PC-9 (cell line): ENCODE measurements around the gene CHRNB1. TPM values are rescaled to one million over a fixed set of nuclear protein-coding genes. Genes with fewer than 3 reads are reported as not detected.

Experiments
- BruUV-seq: library from RNA; stranded (reverse); fragments of 400-500 nt; replicated peaks from 2 replicates; lab custom pipeline; 2021; lab: Mats Ljungman, UMichigan
- CTCF ChIA-PET: fragments of 300-600 bp; sonication (Branson Sonifier 250); formaldehyde crosslinking; loops from one replicate; lab custom pipeline; 2022; ENCODE audit warnings: antibody characterized with exemption; lab: Charles Lee
- POLR2A ChIA-PET: fragments of 300-600 bp; sonication (Branson Sonifier 250); formaldehyde crosslinking; loops from one replicate; lab custom pipeline; 2022; ENCODE audit warnings: antibody characterized with exemption; ENCODE audit not compliant: unreplicated experiment; lab: Charles Lee
- DNase-seq, 2 experiments: peaks; one replicate each; pipeline versions ENCODE4 v3.0.0 to v3.0.0-alpha.2; 2015 to 2022; ENCODE audit warnings: mixed read lengths in 1 of 2
- H2AFZ ChIP-seq: fragments of 200-600 bp; sonication (generic); 2 replicates; pipeline ENCODE4 v1.8.1; 2017; ENCODE audit warnings: antibody characterized with exemption
- H3F3A ChIP-seq: fragments of 200-600 bp; sonication (generic); 2 replicates; pipeline ENCODE4 v1.8.1; 2017; ENCODE audit warnings: antibody characterized with exemption, mild to moderate bottlenecking, low read depth; ENCODE audit not compliant: insufficient read depth
- H3K27ac ChIP-seq: fragments of 200-600 bp; sonication (generic); 2 replicates; pipeline ENCODE4 v1.6.1; 2016; ENCODE audit warnings: mixed run types
- H3K27me3 ChIP-seq: fragments of 200-600 bp; sonication (generic); 2 replicates; pipeline ENCODE4 v1.6.1; 2016; ENCODE audit warnings: low read depth, mixed run types; ENCODE audit not compliant: insufficient read depth
- H3K36me3 ChIP-seq: fragments of 200-600 bp; sonication (generic); 2 replicates; pipeline ENCODE4 v1.6.1; 2016; ENCODE audit warnings: low read depth, mixed run types
- H3K4me1 ChIP-seq: fragments of 200-600 bp; sonication (generic); replicated peaks from 2 replicates; pipeline ENCODE4 v1.6.1; 2016; ENCODE audit warnings: mixed run types; ENCODE audit not compliant: insufficient read depth
- H3K4me2 ChIP-seq: fragments of 200-600 bp; sonication (generic); 2 replicates; pipeline ENCODE4 v1.6.1; 2017; ENCODE audit warnings: mixed run types
- H3K4me3 ChIP-seq: fragments of 200-600 bp; sonication (generic); 2 replicates; pipeline ENCODE4 v1.6.1; 2016; ENCODE audit warnings: mixed run types
- H3K79me2 ChIP-seq: fragments of 200-600 bp; sonication (generic); 2 replicates; pipeline ENCODE4 v1.6.1; 2017; ENCODE audit warnings: low read depth, mixed run types
- H3K9me2 ChIP-seq: fragments of 200-600 bp; sonication (generic); 2 replicates; pipeline ENCODE4 v1.8.1; 2017; ENCODE audit warnings: mild to moderate bottlenecking; ENCODE audit not compliant: insufficient read depth
- H3K9me3 ChIP-seq: fragments of 200-600 bp; sonication (generic); 2 replicates; pipeline ENCODE4 v1.8.1; 2016; ENCODE audit warnings: low read depth; ENCODE audit not compliant: insufficient read depth
- H4K20me1 ChIP-seq: fragments of 200-600 bp; sonication (generic); 2 replicates; pipeline ENCODE4 v1.8.1; 2017; ENCODE audit not compliant: insufficient read depth
- EZH2 ChIP-seq: fragments of 200-600 bp; sonication (generic); IDR thresholded peaks from 2 replicates; pipeline ENCODE4 v1.8.0; 2017; ENCODE audit warnings: antibody characterized with exemption, low read depth
- intact Hi-C: fragments of 100-400 bp; cut with micrococcal nuclease; formaldehyde crosslinking; loops from one replicate; pipeline ENCODE4 v1.10.0; 2022; ENCODE audit not compliant: unreplicated experiment
- total RNA-seq: library from RNA; stranded (reverse); gene quantifications from 2 replicates; pipeline ENCODE4 v1.2.3, GENCODE V29; 2021
- TF ChIP-seq, protein P1 (sequence below): fragments of 200-600 bp; sonication (generic); conservative IDR thresholded peaks from 2 replicates; pipeline ENCODE4 v1.6.1; 2017; ENCODE audit warnings: mixed run types, antibody characterized with exemption, mild to moderate bottlenecking, moderate library complexity

CHRNB1 gene
- total RNA-seq, 1 experiment from 2014 or later = 53.4 TPM

DNA sequence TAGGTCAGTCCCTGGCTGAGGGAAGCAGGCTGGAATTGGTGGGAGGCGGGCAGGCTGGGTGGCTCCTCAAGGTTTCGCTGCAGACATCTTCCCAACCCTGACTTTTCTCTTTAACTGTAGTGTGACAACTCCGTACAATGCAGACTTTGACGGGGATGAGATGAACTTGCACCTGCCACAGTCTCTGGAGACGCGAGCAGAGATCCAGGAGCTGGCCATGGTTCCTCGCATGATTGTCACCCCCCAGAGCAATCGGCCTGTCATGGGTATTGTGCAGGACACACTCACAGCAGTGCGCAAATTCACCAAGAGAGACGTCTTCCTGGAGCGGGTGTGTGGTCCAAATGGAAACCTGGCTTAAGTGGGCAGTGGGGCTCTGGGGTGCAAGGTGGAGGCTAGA is 54.3 kb downstream of the CHRNB1 start:
- DNase-seq = no peak
- Histone ChIP-seq H3K79me2 (peaks cover 9% of the 10 kb centered on the region; the same call in 1 of the 2 replicates), H2AFZ (no peak overlapping the region), H3K27ac (no peak overlapping the region), H3K4me3 (no peak overlapping the region), H3K9me3 (no peaks in the 10 kb centered on the region), H3K36me3 (no peaks in the 10 kb centered on the region), H4K20me1 (no peaks in the 10 kb centered on the region; the same call in 1 of the 2 replicates), H3K4me1 (no peaks in the 10 kb centered on the region), H3K9me2 (no peaks in the 10 kb centered on the region), H3K4me2 (no peak overlapping the region), H3F3A (no peaks in the 10 kb centered on the region), H3K27me3 (no peaks in the 10 kb centered on the region)
- ChIA-PET POLR2A (no interaction called here), CTCF (interaction anchor here (0.8 kb wide), 1 partner anchor 24 kb away, joined by 15 read pairs; no protein-coding TSS in a partner anchor)
- no TSS peak for BruUV-seq
- intact Hi-C loops = no loop called here
- no peak for TF ChIP-seq EZH2
- TF ChIP-seq, protein P1, sequence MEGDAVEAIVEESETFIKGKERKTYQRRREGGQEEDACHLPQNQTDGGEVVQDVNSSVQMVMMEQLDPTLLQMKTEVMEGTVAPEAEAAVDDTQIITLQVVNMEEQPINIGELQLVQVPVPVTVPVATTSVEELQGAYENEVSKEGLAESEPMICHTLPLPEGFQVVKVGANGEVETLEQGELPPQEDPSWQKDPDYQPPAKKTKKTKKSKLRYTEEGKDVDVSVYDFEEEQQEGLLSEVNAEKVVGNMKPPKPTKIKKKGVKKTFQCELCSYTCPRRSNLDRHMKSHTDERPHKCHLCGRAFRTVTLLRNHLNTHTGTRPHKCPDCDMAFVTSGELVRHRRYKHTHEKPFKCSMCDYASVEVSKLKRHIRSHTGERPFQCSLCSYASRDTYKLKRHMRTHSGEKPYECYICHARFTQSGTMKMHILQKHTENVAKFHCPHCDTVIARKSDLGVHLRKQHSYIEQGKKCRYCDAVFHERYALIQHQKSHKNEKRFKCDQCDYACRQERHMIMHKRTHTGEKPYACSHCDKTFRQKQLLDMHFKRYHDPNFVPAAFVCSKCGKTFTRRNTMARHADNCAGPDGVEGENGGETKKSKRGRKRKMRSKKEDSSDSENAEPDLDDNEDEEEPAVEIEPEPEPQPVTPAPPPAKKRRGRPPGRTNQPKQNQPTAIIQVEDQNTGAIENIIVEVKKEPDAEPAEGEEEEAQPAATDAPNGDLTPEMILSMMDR = no peak

GRCh38 chr17:7501729-7502128 is 56.9 kb downstream of the CHRNB1 start:
- peaks cover 8% of the 10 kb centered on the region; the same call in 1 of the 2 replicates for H3K36me3 ChIP-seq
- intact Hi-C loops = loop anchor here (5.0 kb wide), 2 partner anchors 64 to 144 kb away; partner anchors contain the start of genes FGF11, TMEM102 and TMEM95

GRCh38 chr17:7502171-7502847 is 57.4 kb downstream of the CHRNB1 start:
- POLR2A ChIA-PET = interaction anchor here (0.5 kb wide), 1 partner anchor 125 kb away, joined by 7 read pairs; no protein-coding TSS in a partner anchor
- no peak for TF ChIP-seq EZH2
- TF ChIP-seq, protein P1 = no peak

More at GRCh38 chr17:7501729-7502128, 56.9 kb downstream of the CHRNB1 start:
- H3K4me1 ChIP-seq = no peaks in the 10 kb centered on the region
- no TSS peak for BruUV-seq
- no peaks in the 10 kb centered on the region for H3K79me2 ChIP-seq
- H3F3A ChIP-seq = peaks cover 5% of the 10 kb centered on the region; the same call in 1 of the 2 replicates
- no peaks in the 10 kb centered on the region for H3K9me3 ChIP-seq
- H4K20me1 ChIP-seq = no peaks in the 10 kb centered on the region
- H3K4me3 ChIP-seq = no peak overlapping the region
- no peaks in the 10 kb centered on the region for H3K27me3 ChIP-seq
- H3K9me2 ChIP-seq = no peaks in the 10 kb centered on the region
- no peak overlapping the region for H3K4me2 ChIP-seq
- DNase-seq = no peak
- TF ChIP-seq EZH2 = no peak
- TF ChIP-seq, protein P1 = no peak
- H2AFZ ChIP-seq = no peak overlapping the region
- POLR2A ChIA-PET = interaction anchor here (0.5 kb wide), 1 partner anchor 125 kb away, joined by 7 read pairs; no protein-coding TSS in a partner anchor
- H3K27ac ChIP-seq = no peak overlapping the region
- CTCF ChIA-PET = no interaction called here

More at GRCh38 chr17:7502171-7502847, 57.4 kb downstream of the CHRNB1 start:
- H3K9me3 ChIP-seq = no peaks in the 10 kb centered on the region
- H4K20me1 ChIP-seq = no peaks in the 10 kb centered on the region
- H2AFZ ChIP-seq = no peak overlapping the region
- no peak overlapping the region for H3K27ac ChIP-seq
- H3K4me2 ChIP-seq = no peak overlapping the region
- H3K36me3 ChIP-seq = peaks cover 8% of the 10 kb centered on the region; the same call in 1 of the 2 replicates
- intact Hi-C loops = loop anchor here (5.0 kb wide), 2 partner anchors 65 to 145 kb away; partner anchors contain the start of genes FGF11, TMEM102 and TMEM95
- H3K9me2 ChIP-seq = no peaks in the 10 kb centered on the region
- no TSS peak for BruUV-seq
- H3F3A ChIP-seq = peaks cover 5% of the 10 kb centered on the region; the same call in 1 of the 2 replicates
- H3K4me3 ChIP-seq = no peak overlapping the region
- no peaks in the 10 kb centered on the region for H3K27me3 ChIP-seq
- CTCF ChIA-PET = no interaction called here
- no peaks in the 10 kb centered on the region for H3K79me2 ChIP-seq
- DNase-seq = no peak
- no peaks in the 10 kb centered on the region for H3K4me1 ChIP-seq
